GM23248 (cell line): Measurements from ENCODE around the gene SULT4A1.

Experiments
- EZH2 ChIP-seq: fragments of 200-600 bp; sonication (generic); IDR thresholded peaks from 2 replicates; pipeline ENCODE4 v1.6.1; 2018; ENCODE audit warnings: antibody characterized with exemption, mild to moderate bottlenecking; ENCODE audit not compliant: insufficient read depth, poor library complexity, severe bottlenecking
- EZH2phosphoT487 ChIP-seq: fragments of 200-600 bp; sonication (generic); IDR thresholded peaks from 2 replicates; pipeline ENCODE4 v1.6.1; 2018; ENCODE audit warnings: antibody characterized with exemption, moderate library complexity, mild to moderate bottlenecking, low read depth; ENCODE audit not compliant: insufficient read depth

- TF ChIP-seq EZH2 (no peak), EZH2phosphoT487 (no peak)
Observed at GRCh38 chr22:43828998-43829782, 33.1 kb downstream of the SULT4A1 start.
